K562 (cell line): ENCODE data around the gene CLSTN2. TPM values are rescaled to one million over a fixed set of nuclear protein-coding genes. Genes with fewer than 3 reads are reported as not detected.

Experiments
- ATAC-seq: fragments of 200-7000 bp; cut with Tn5 transposase; 3 replicates; pipeline ENCODE4 v1.9.1; 2020; ENCODE audit warnings: moderate library complexity
- BruUV-seq: library from RNA; stranded (reverse); fragments of 400-500 nt; replicated peaks from 2 replicates; lab custom pipeline; 2021; lab: Mats Ljungman, UMichigan
- CTCF ChIA-PET: fragments of 300-600 bp; formaldehyde crosslinking; extraction: SDS; loops from one replicate; lab custom pipeline; 2021; ENCODE audit warnings: low intra/inter-chr PET ratio; lab: Yijun Ruan, JAX
- POLR2A ChIA-PET: fragments of 300-600, 350-650 bp; sonication (Branson Sonifier 250); formaldehyde crosslinking; extraction: SDS; loops from one replicate; lab custom pipeline; 2021; ENCODE audit warnings: antibody characterized with exemption, inconsistent platforms; lab: Yijun Ruan, JAX
- DNase-seq, 4 experiments: peaks; one replicate each; pipeline versions ENCODE4 v3.0.0 to v3.0.0-alpha.2; 2011 to 2018; ENCODE audit warnings: low spot score in 3 of 4, mixed read lengths in 3 of 4; ENCODE audit errors: extremely low read depth in 1 of 4
- FAIRE-seq: peaks from 2 replicates; lab custom pipeline; 2011; peaks lifted over from hg19 to GRCh38; lab: Jason Lieb, UNC
- H2AFZ ChIP-seq: 2 replicates; pipeline ENCODE4 v1.6.0; 2011; ENCODE audit warnings: low read depth, low read length, control low read depth, inconsistent platforms
- H3K27ac ChIP-seq: fragments of 200-600 bp; 3 replicates; pipeline ENCODE4 v1.8.0; 2011; ENCODE audit warnings: low read depth, mild to moderate bottlenecking, control low read depth, inconsistent platforms, low read length, moderate library complexity, mixed read lengths; ENCODE audit errors: extremely low read depth
- H3K27me3 ChIP-seq, 2 experiments: fragments of 300-600 bp in 1 of 2; 2 replicates in 1 of 2; 3 replicates in 1 of 2; pipeline versions ENCODE4 v1.6.0 to v1.8.0; 2011; ENCODE audit warnings: inconsistent platforms in 2 of 2, low read length in 2 of 2, mild to moderate bottlenecking in 1 of 2, mixed read lengths in 1 of 2, moderate library complexity in 1 of 2; ENCODE audit not compliant: control insufficient read depth in 2 of 2, insufficient read depth in 2 of 2
- H3K36me3 ChIP-seq: fragments of 300-600 bp; 3 replicates; pipeline ENCODE4 v1.8.0; 2011; ENCODE audit warnings: mild to moderate bottlenecking, low read length, inconsistent platforms; ENCODE audit not compliant: control insufficient read depth, insufficient read depth
- H3K4me1 ChIP-seq, 2 experiments: fragments of 200-600 bp in 1 of 2; replicated peaks in 1 of 2; 2 replicates in 1 of 2; 3 replicates in 1 of 2; pipeline versions ENCODE4 v1.5.1 to v1.8.0; 2011; ENCODE audit warnings: inconsistent platforms in 2 of 2, low read length in 2 of 2, mild to moderate bottlenecking in 1 of 2, mixed read lengths in 1 of 2, moderate library complexity in 1 of 2; ENCODE audit not compliant: control insufficient read depth in 2 of 2, insufficient read depth in 2 of 2
- H3K4me2 ChIP-seq: 2 replicates; pipeline ENCODE4 v1.6.1; 2011; ENCODE audit warnings: low read length, control low read depth, inconsistent platforms, mixed read lengths; ENCODE audit not compliant: insufficient read depth
- H3K4me3 ChIP-seq: fragments of 200-600 bp; sonication (generic), shearing (Covaris generic); 2 replicates; pipeline ENCODE4 v1.5.1; 2016; ENCODE audit warnings: control low read depth, inconsistent platforms
- H3K79me2 ChIP-seq: fragments of 200-600 bp; 3 replicates; pipeline ENCODE4 v1.8.0; 2011; ENCODE audit warnings: low read length, inconsistent platforms; ENCODE audit not compliant: control insufficient read depth, insufficient read depth
- H3K9ac ChIP-seq, 2 experiments: 2 replicates each; pipeline versions ENCODE4 v1.6.0 to v1.6.1; 2011; ENCODE audit warnings: low read depth in 2 of 2, low read length in 2 of 2, control low read depth in 1 of 2, inconsistent platforms in 1 of 2, mild to moderate bottlenecking in 1 of 2, mixed read lengths in 1 of 2; ENCODE audit not compliant: insufficient read depth in 1 of 2
- H3K9me1 ChIP-seq: one replicate; pipeline ENCODE4 v1.6.0; 2011; ENCODE audit warnings: inconsistent platforms, mild to moderate bottlenecking, low read length, moderate library complexity; ENCODE audit not compliant: control insufficient read depth, insufficient read depth
- H3K9me3 ChIP-seq: replicated peaks from 2 replicates; pipeline ENCODE4 v1.5.1; 2011; ENCODE audit warnings: low read depth, low read length, inconsistent platforms; ENCODE audit not compliant: control insufficient read depth, insufficient read depth
- H4K20me1 ChIP-seq: replicated peaks from 2 replicates; pipeline ENCODE4 v1.6.1; 2011; ENCODE audit warnings: low read length, inconsistent platforms, mixed read lengths; ENCODE audit not compliant: control insufficient read depth, insufficient read depth
- MEF2D ChIP-seq: conservative IDR thresholded peaks from 2 replicates; pipeline ENCODE4 v1.6.1; 2016; ENCODE audit warnings: low read depth, missing genetic modification characterization, missing compliant biosample characterization
- PBX2 ChIP-seq, 2 experiments: IDR thresholded peaks in 1 of 2; conservative IDR thresholded peaks in 1 of 2; 2 replicates each; pipeline ENCODE4 v1.6.1; 2016; ENCODE audit warnings: low read depth in 2 of 2, mild to moderate bottlenecking in 1 of 2, missing compliant biosample characterization in 1 of 2, missing genetic modification characterization in 1 of 2, moderate library complexity in 1 of 2
- RBM39 ChIP-seq: fragments of 200-400 bp; formaldehyde crosslinking; optimal IDR thresholded peaks from 2 replicates; pipeline ENCODE3; 2018; ENCODE audit warnings: low read depth, low read length
- WGBS: fragments of 100-300 bp; shearing (Covaris generic); methylation state at CpG from one replicate; pipeline ENCODE4 v1.1.6; 2016; ENCODE audit warnings: low coverage, mixed read lengths; ENCODE audit not compliant: insufficient coverage; ENCODE audit errors: missing lambda C conversion rate; 5-methylcytosine and 5-hydroxymethylcytosine counted together
- in situ Hi-C: fragments of 300-500 bp; cut with MboI; formaldehyde crosslinking; loops from 4 replicates; pipeline ENCODE4 v1.15.0; 2018; ENCODE audit warnings: inconsistent platforms, mixed read lengths
- intact Hi-C: fragments of 100-400 bp; cut with micrococcal nuclease; formaldehyde crosslinking; loops from 2 replicates; pipeline ENCODE4 v1.14.2; 2022
- polyA plus RNA-seq, 8 experiments: library from polyadenylated mRNA; depleted of rRNA in 4 of 8; stranded (reverse) in 5 of 8; unstranded in 3 of 8; fragments of >200 nt; fragmentation: Nextera tagmentation in 2 of 8; fragmentation: Illumina TruSeq in 1 of 8; extraction: Ambion mirVana in 2 of 8; extraction: Trizol in 1 of 8; gene quantifications; 2 replicates each; pipeline versions ENCODE4 v1.2.1 to v1.2.3, GENCODE V29; 2011 to 2014; ENCODE audit warnings: inconsistent platforms in 1 of 8, missing spikeins in 1 of 8
- total RNA-seq, 7 experiments: library from RNA; depleted of rRNA in 6 of 7; stranded (reverse); fragments of >200 nt in 6 of 7; fragmentation: Illumina TruSeq in 2 of 7; extraction: Trizol in 2 of 7; gene quantifications; 2 replicates each; pipeline versions ENCODE4 v1.2.1 to v1.2.3, GENCODE V29; 2011 to 2021; ENCODE audit warnings: low replicate concordance in 1 of 7

Gene CLSTN2
- total and polyA plus RNA-seq, 9 of the 15 experiments (the other 6 are each of a cell fraction or from before 2014, with no cell fraction given) = 0.02 to 0.04 (median 0.04) TPM; not detected in 6

GRCh38 chr3:140311428-140311827 is 376.4 kb downstream of the CLSTN2 start:
- Histone ChIP-seq H4K20me1 (no peaks in the 10 kb centered on the region), H3K9me3 (no peaks in the 10 kb centered on the region), H2AFZ (no peak overlapping the region), H3K4me3 (no peak overlapping the region), H3K79me2 (no peaks in the 10 kb centered on the region), H3K27me3 (peaks cover 0 to 2% of the 10 kb centered on the region in 2 experiments; a peak in 1 of 5 replicates), H3K9me1 (no peaks in the 10 kb centered on the region), H3K36me3 (no peaks in the 10 kb centered on the region), H3K4me2 (no peak overlapping the region), H3K9ac (no peak overlapping the region), H3K4me1 (peaks cover 0 to 5% of the 10 kb centered on the region in 2 experiments; a peak in 1 of 5 replicates), H3K27ac (no peak overlapping the region)
- in situ Hi-C loops (no loop called here), intact Hi-C loops (no loop called here)
- FAIRE-seq (no peak), DNase-seq (no peak), ATAC-seq (no peak)
- WGBS = 0% methylated on average over 5 of the region's 5 CpGs
- CTCF ChIA-PET = no interaction called here
- TF ChIP-seq RBM39 (no peak), MEF2D (0 out of 2 replicates have a peak, but pooled peaks have one; percentile 46), PBX2 (CRISPR knock-in tag; IDR thresholded peaks at IDR 0.05; ENCODE audit: low read depth) (no peak), PBX2 (tag; conservative IDR thresholded peaks at IDR 0.05; ENCODE audit: low read depth) (peak; percentile 54)
- no TSS peak for BruUV-seq
- POLR2A ChIA-PET = no interaction called here
